ENCODE results near the gene ABCB6. TPM values are rescaled to one million over a fixed set of nuclear protein-coding genes. Genes with fewer than 3 reads are reported as not detected.

The ABCB6 gene
- total RNA-seq, 1 donor: 28.2 TPM

GRCh38 chr2:219168526-219168925, 50.2 kb downstream of the ABCB6 start:
- peaks cover 9% of the 10 kb centered on the region for H3K36me3 ChIP-seq (ENCODE audit: insufficient read depth, low read length)
- H3K4me3 ChIP-seq (ENCODE audit: insufficient read depth, low read length): no peak overlapping the region
- no peak for TF ChIP-seq CTCF (IDR thresholded peaks at IDR 0.05; ENCODE audit: extremely low read depth, low read depth, low read length)
- DNase-seq (ENCODE audit: insufficient read length, low spot score, missing footprints): no peak
- peaks cover 6% of the 10 kb centered on the region for H3K4me1 ChIP-seq (ENCODE audit: insufficient read depth, low read length)
- no peaks in the 10 kb centered on the region for H3K27me3 ChIP-seq (ENCODE audit: insufficient read depth, low read length)
- no peaks in the 10 kb centered on the region for H4K20me1 ChIP-seq (ENCODE audit: insufficient read depth, low read length)
- no peak overlapping the region for H3K4me2 ChIP-seq (ENCODE audit: insufficient read depth, low read length)
- no peaks in the 10 kb centered on the region for H3K79me2 ChIP-seq (ENCODE audit: insufficient read depth, low read length)
- no peaks in the 10 kb centered on the region for H3K9me3 ChIP-seq (ENCODE audit: low read depth, low read length)
- no peak overlapping the region for H3K27ac ChIP-seq (ENCODE audit: low read depth, low read length)
- H2AFZ ChIP-seq (ENCODE audit: low read length): no peak overlapping the region

GRCh38 chr2:219167997-219168396, 50.8 kb downstream of the ABCB6 start:
- no peak for DNase-seq (ENCODE audit: insufficient read length, low spot score, missing footprints)
- no peaks in the 10 kb centered on the region for H4K20me1 ChIP-seq (ENCODE audit: insufficient read depth, low read length)
- H3K9me3 ChIP-seq (ENCODE audit: low read depth, low read length): no peaks in the 10 kb centered on the region
- H3K27ac ChIP-seq (ENCODE audit: low read depth, low read length): no peak overlapping the region
- peaks cover 6% of the 10 kb centered on the region for H3K4me1 ChIP-seq (ENCODE audit: insufficient read depth, low read length)
- no peak for TF ChIP-seq CTCF (IDR thresholded peaks at IDR 0.05; ENCODE audit: extremely low read depth, low read depth, low read length)
- no peak overlapping the region for H2AFZ ChIP-seq (ENCODE audit: low read length)
- H3K4me2 ChIP-seq (ENCODE audit: insufficient read depth, low read length): no peak overlapping the region
- H3K27me3 ChIP-seq (ENCODE audit: insufficient read depth, low read length): no peaks in the 10 kb centered on the region
- H3K36me3 ChIP-seq (ENCODE audit: insufficient read depth, low read length): peaks cover 8% of the 10 kb centered on the region
- H3K4me3 ChIP-seq (ENCODE audit: insufficient read depth, low read length): no peak overlapping the region
- no peaks in the 10 kb centered on the region for H3K79me2 ChIP-seq (ENCODE audit: insufficient read depth, low read length)

GRCh38 chr2:219165058-219165911, 53.5 kb downstream of the ABCB6 start:
- TF ChIP-seq CTCF (IDR thresholded peaks at IDR 0.05; ENCODE audit: extremely low read depth, low read depth, low read length): no peak
- Histone ChIP-seq H3K36me3 (ENCODE audit: insufficient read depth, low read length) (no peaks in the 10 kb centered on the region), H3K4me2 (ENCODE audit: insufficient read depth, low read length) (no peak overlapping the region), H3K27me3 (ENCODE audit: insufficient read depth, low read length) (no peaks in the 10 kb centered on the region), H3K4me1 (ENCODE audit: insufficient read depth, low read length) (peaks cover 6% of the 10 kb centered on the region), H3K79me2 (ENCODE audit: insufficient read depth, low read length) (no peaks in the 10 kb centered on the region), H2AFZ (ENCODE audit: low read length) (no peak overlapping the region), H4K20me1 (ENCODE audit: insufficient read depth, low read length) (no peaks in the 10 kb centered on the region), H3K9me3 (ENCODE audit: low read depth, low read length) (no peaks in the 10 kb centered on the region), H3K4me3 (ENCODE audit: insufficient read depth, low read length) (no peak overlapping the region), H3K27ac (ENCODE audit: low read depth, low read length) (no peak overlapping the region)
- DNase-seq (ENCODE audit: insufficient read length, low spot score, missing footprints): no peak

GRCh38 chr2:219163156-219163555, 55.6 kb downstream of the ABCB6 start:
- Histone ChIP-seq H3K4me2 (ENCODE audit: insufficient read depth, low read length) (no peak overlapping the region), H3K36me3 (ENCODE audit: insufficient read depth, low read length) (no peaks in the 10 kb centered on the region), H3K27me3 (ENCODE audit: insufficient read depth, low read length) (no peaks in the 10 kb centered on the region), H3K4me1 (ENCODE audit: insufficient read depth, low read length) (peaks cover 21% of the 10 kb centered on the region), H3K27ac (ENCODE audit: low read depth, low read length) (no peak overlapping the region), H3K79me2 (ENCODE audit: insufficient read depth, low read length) (no peaks in the 10 kb centered on the region), H3K9me3 (ENCODE audit: low read depth, low read length) (no peaks in the 10 kb centered on the region), H4K20me1 (ENCODE audit: insufficient read depth, low read length) (peaks cover 3% of the 10 kb centered on the region), H3K4me3 (ENCODE audit: insufficient read depth, low read length) (no peak overlapping the region), H2AFZ (ENCODE audit: low read length) (no peak overlapping the region)
- no peak for TF ChIP-seq CTCF (IDR thresholded peaks at IDR 0.05; ENCODE audit: extremely low read depth, low read depth, low read length)
- no peak for DNase-seq (ENCODE audit: insufficient read length, low spot score, missing footprints)
